KMS-11 (cell line): Measurements from ENCODE around the gene U2AF1L4.

ENCODE experiments used
- H2AFZ ChIP-seq: fragments of 200-600 bp; sonication (generic); 2 replicates; pipeline ENCODE4 v1.6.1; 2016; ENCODE audit warnings: antibody characterized with exemption, mixed run types, low read depth
- H3K27ac ChIP-seq: fragments of 200-600 bp; sonication (generic); 2 replicates; pipeline ENCODE4 v1.6.1; 2016; ENCODE audit warnings: mild to moderate bottlenecking, mixed run types
- H3K27me3 ChIP-seq: fragments of 200-600 bp; sonication (generic); 2 replicates; pipeline ENCODE4 v1.6.1; 2017; ENCODE audit warnings: mild to moderate bottlenecking, low read depth, mixed run types, moderate library complexity; ENCODE audit not compliant: insufficient read depth
- H3K36me3 ChIP-seq: fragments of 200-600 bp; sonication (generic); 2 replicates; pipeline ENCODE4 v1.6.1; 2017; ENCODE audit warnings: mild to moderate bottlenecking, mixed run types; ENCODE audit not compliant: insufficient read depth
- H3K4me1 ChIP-seq: fragments of 200-600 bp; sonication (generic); 2 replicates; pipeline ENCODE4 v1.6.1; 2016; ENCODE audit warnings: mild to moderate bottlenecking, low read depth, mixed run types; ENCODE audit not compliant: poor library complexity, severe bottlenecking
- H3K4me2 ChIP-seq: fragments of 200-600 bp; sonication (generic); 2 replicates; pipeline ENCODE4 v1.7.0; 2016; ENCODE audit warnings: mild to moderate bottlenecking, mixed run types
- H3K4me3 ChIP-seq: fragments of 200-600 bp; sonication (generic); IDR thresholded peaks from 2 replicates; pipeline ENCODE4 v1.6.1; 2017; ENCODE audit warnings: low read depth, low read length, mixed read lengths; ENCODE audit not compliant: insufficient read depth
- H3K79me2 ChIP-seq: fragments of 200-600 bp; sonication (generic); 2 replicates; pipeline ENCODE4 v1.6.1; 2016; ENCODE audit warnings: low read depth, mixed run types; ENCODE audit not compliant: insufficient read depth
- H3K9ac ChIP-seq: fragments of 200-600 bp; sonication (generic); 2 replicates; pipeline ENCODE4 v1.6.1; 2016; ENCODE audit warnings: mild to moderate bottlenecking, mixed run types
- H4K20me1 ChIP-seq: fragments of 200-600 bp; sonication (generic); 2 replicates; pipeline ENCODE4 v1.6.1; 2016; ENCODE audit warnings: mild to moderate bottlenecking, mixed run types; ENCODE audit not compliant: insufficient read depth
- CTCF ChIP-seq: fragments of 200-600 bp; sonication (generic); conservative IDR thresholded peaks from 2 replicates; pipeline ENCODE4 v1.6.1; 2017; ENCODE audit warnings: low read depth, mild to moderate bottlenecking, antibody characterized with exemption, low read length, moderate library complexity, mixed read lengths

Gene U2AF1L4

GRCh38 chr19:35777086-35777841 lies 32.0 kb upstream of the U2AF1L4 start:
- no peak overlapping the region for H3K4me2 ChIP-seq
- no peaks in the 10 kb centered on the region for H3K27me3 ChIP-seq
- no peak overlapping the region for H3K27ac ChIP-seq
- H3K4me3 ChIP-seq = no peak overlapping the region
- no peak overlapping the region for H2AFZ ChIP-seq
- 0 out of 2 replicates have a peak, but pooled peaks cover 8% of the 10 kb centered on the region for H3K79me2 ChIP-seq
- TF ChIP-seq CTCF = no peak
- H3K4me1 ChIP-seq = peaks cover 10% of the 10 kb centered on the region
- H3K36me3 ChIP-seq = no peaks in the 10 kb centered on the region
- H3K9ac ChIP-seq = no peak overlapping the region
- no peaks in the 10 kb centered on the region for H4K20me1 ChIP-seq

GRCh38 chr19:35776102-35776788 lies 31.0 kb upstream of the U2AF1L4 start:
- Histone ChIP-seq H3K4me3 (no peak overlapping the region), H3K27ac (no peak overlapping the region)

DNA sequence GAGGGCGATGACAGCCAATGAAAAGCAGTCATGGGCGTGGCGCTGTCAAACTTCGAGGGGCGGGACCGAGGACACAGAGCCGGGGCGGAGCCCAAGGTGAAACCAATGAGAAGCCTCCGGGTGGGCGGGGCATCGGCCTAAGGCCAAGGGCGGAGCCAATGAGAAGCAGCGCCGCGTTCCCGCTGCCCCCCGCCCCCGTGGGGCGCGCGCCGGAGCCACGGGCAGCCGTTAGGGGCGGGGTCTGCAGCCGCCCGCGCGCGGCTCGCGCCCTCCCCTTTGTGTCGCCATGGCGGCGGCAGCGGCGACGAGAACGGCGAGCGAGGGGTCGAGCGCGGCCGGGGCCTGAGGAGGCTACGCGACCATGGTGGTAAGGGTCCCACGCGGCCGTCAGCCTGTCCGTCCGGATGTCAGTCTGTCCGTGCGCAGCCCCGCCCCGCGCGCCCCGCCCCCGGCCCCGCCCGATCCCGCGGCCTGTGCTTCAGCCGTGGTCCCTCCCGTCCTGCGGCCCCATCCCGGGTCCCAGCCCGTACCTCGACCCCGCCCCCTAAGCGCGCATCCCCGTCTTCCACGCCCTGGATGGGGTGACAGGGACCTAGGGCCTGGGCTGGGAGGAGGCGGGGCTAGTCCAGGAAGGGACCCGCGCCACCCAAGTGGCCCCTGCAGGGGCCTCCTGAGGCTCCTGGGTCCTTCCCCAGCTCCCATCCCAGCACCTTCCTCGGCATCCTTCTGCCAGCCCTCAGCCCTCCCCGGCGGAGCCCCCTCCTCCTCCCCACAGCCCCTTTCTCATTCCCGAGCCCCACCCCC lies 30.3 kb upstream of the U2AF1L4 start, which contains the start of gene ARHGAP33:
TSS of gene ARHGAP33 (plus strand) at position 267 of the 804 bp plus-strand sequence. CDS start at position 362, 95 bp downstream.
- H3K36me3 ChIP-seq = no peaks in the 10 kb centered on the region
- no peak within 1 kb of the TSS; the same call in 1 of the 2 replicates for H3K9ac ChIP-seq
- H3K4me2 ChIP-seq = peak within 1 kb of the TSS; percentile 74
- H3K4me3 ChIP-seq = no peak within 1 kb of the TSS
- no peak for TF ChIP-seq CTCF
- no peak within 1 kb of the TSS for H3K27ac ChIP-seq
- H4K20me1 ChIP-seq = no peaks in the 10 kb centered on the region
- no peaks in the 10 kb centered on the region for H3K27me3 ChIP-seq
- 0 out of 2 replicates have a peak, but pooled peaks cover 8% of the 10 kb centered on the region for H3K79me2 ChIP-seq
- peak within 1 kb of the TSS; percentile 44; the same call in 1 of the 2 replicates for H2AFZ ChIP-seq
- peaks cover 10% of the 10 kb centered on the region for H3K4me1 ChIP-seq

More at GRCh38 chr19:35776102-35776788, 31.0 kb upstream of the U2AF1L4 start:
- Histone ChIP-seq H4K20me1 (no peaks in the 10 kb centered on the region), H2AFZ (peak overlapping the region; percentile 44; the same call in 1 of the 2 replicates), H3K4me1 (peaks cover 10% of the 10 kb centered on the region), H3K4me2 (peak overlapping the region; percentile 74), H3K9ac (no peak overlapping the region), H3K27me3 (no peaks in the 10 kb centered on the region), H3K79me2 (0 out of 2 replicates have a peak, but pooled peaks cover 8% of the 10 kb centered on the region), H3K36me3 (no peaks in the 10 kb centered on the region)
- TF ChIP-seq CTCF = no peak

DNA sequence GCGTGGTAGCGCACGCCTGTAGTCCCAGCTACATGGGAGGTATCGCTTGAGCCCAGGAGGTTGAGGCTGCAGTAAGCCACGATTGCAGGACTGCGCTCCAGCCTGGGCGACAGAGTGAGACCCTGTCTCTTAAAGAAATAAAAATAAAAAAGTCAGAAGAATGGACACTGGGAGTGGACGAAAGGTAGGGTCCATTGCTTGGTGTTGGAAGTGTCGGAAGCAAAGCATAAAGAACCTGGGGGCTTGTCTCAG lies 29.8 kb upstream of the U2AF1L4 start:
- Histone ChIP-seq H2AFZ (peak overlapping the region; percentile 28; the same call in 1 of the 2 replicates), H3K4me3 (no peak overlapping the region), H3K4me1 (peaks cover 10% of the 10 kb centered on the region), H3K79me2 (0 out of 2 replicates have a peak, but pooled peaks cover 8% of the 10 kb centered on the region), H3K27me3 (no peaks in the 10 kb centered on the region), H3K36me3 (no peaks in the 10 kb centered on the region), H4K20me1 (no peaks in the 10 kb centered on the region), H3K4me2 (peak overlapping the region; percentile 56; the same call in 1 of the 2 replicates), H3K9ac (no peak overlapping the region), H3K27ac (no peak overlapping the region)
- no peak for TF ChIP-seq CTCF
